Liver (tissue), 3 donors: ENCODE results near the gene LRFN5.

Experiments used
- FOXA1 ChIP-seq: IDR thresholded peaks from 2 replicates; pipeline ENCODE4 v1.6.1; 2016; ENCODE audit warnings: antibody characterized with exemption
- FOXA2 ChIP-seq: IDR thresholded peaks from 2 replicates; pipeline ENCODE4 v1.6.1; 2016; ENCODE audit warnings: antibody characterized with exemption
- HNF4A ChIP-seq, 2 donors: conservative IDR thresholded peaks; 2 replicates each; pipeline ENCODE4 v1.6.1; 2016; ENCODE audit warnings: antibody characterized with exemption in 2 of 2, mild to moderate bottlenecking in 2 of 2
- RAD21 ChIP-seq, 2 donors: IDR thresholded peaks; 2 replicates each; pipeline ENCODE4 v1.6.1; 2016; ENCODE audit warnings: antibody characterized with exemption in 2 of 2, mild to moderate bottlenecking in 2 of 2
- RXRA ChIP-seq, 2 donors: IDR thresholded peaks; 2 replicates each; pipeline ENCODE4 v1.6.1; 2017 to 2018; ENCODE audit warnings: antibody characterized with exemption in 2 of 2, mild to moderate bottlenecking in 1 of 2
- SP1 ChIP-seq: IDR thresholded peaks from 2 replicates; pipeline ENCODE4 v1.6.1; 2018; ENCODE audit warnings: antibody characterized with exemption, mild to moderate bottlenecking
- TAF1 ChIP-seq: conservative IDR thresholded peaks from 2 replicates; pipeline ENCODE4 v1.6.1; 2016; ENCODE audit warnings: antibody characterized with exemption, mild to moderate bottlenecking
- YY1 ChIP-seq: IDR thresholded peaks from 2 replicates; pipeline ENCODE4 v1.6.1; 2016; ENCODE audit warnings: antibody characterized with exemption, mild to moderate bottlenecking
- ZBTB33 ChIP-seq: IDR thresholded peaks from 2 replicates; pipeline ENCODE4 v1.6.1; 2016; ENCODE audit warnings: antibody characterized with exemption
- TF ChIP-seq, protein P1 (sequence below): IDR thresholded peaks from 2 replicates; pipeline ENCODE4 v1.6.1; 2016; ENCODE audit warnings: antibody characterized with exemption, mild to moderate bottlenecking
- TF ChIP-seq, protein P2 (sequence below): fragments of 150-350 bp; IDR thresholded peaks from 2 replicates; pipeline ENCODE4 v1.5.1; 2017; ENCODE audit warnings: improper control_type of control experiment, low read depth, low read length; ENCODE audit not compliant: missing input control
- TF ChIP-seq, protein P3 (sequence below): IDR thresholded peaks from 2 replicates; pipeline ENCODE4 v1.6.1; 2016; ENCODE audit warnings: antibody characterized with exemption
- TF ChIP-seq, protein P4 (sequence below): IDR thresholded peaks from 2 replicates; pipeline ENCODE4 v1.6.1; 2016; ENCODE audit warnings: antibody characterized with exemption
- donor health status: healthy.
- donor health status: healthy.

DNA sequence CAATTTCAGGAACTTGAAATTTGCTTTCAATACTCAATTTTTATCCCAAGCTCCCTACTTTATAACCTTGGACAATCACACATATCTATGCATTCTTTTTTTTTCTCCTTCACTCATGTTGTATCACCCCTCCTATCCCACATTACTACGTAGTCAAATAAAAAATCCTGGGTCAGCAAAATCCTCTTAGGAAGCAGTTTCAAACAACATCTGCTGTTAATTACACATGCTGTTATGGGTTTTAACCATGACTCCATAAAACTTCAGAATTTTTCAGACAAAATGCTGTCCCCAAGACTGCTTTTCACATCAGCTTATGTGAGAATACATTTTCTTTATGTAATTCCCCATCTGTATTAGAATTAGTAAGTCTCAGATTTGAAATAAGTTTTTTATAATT is 61.7 kb downstream of the LRFN5 start:
- TF ChIP-seq, protein P1, sequence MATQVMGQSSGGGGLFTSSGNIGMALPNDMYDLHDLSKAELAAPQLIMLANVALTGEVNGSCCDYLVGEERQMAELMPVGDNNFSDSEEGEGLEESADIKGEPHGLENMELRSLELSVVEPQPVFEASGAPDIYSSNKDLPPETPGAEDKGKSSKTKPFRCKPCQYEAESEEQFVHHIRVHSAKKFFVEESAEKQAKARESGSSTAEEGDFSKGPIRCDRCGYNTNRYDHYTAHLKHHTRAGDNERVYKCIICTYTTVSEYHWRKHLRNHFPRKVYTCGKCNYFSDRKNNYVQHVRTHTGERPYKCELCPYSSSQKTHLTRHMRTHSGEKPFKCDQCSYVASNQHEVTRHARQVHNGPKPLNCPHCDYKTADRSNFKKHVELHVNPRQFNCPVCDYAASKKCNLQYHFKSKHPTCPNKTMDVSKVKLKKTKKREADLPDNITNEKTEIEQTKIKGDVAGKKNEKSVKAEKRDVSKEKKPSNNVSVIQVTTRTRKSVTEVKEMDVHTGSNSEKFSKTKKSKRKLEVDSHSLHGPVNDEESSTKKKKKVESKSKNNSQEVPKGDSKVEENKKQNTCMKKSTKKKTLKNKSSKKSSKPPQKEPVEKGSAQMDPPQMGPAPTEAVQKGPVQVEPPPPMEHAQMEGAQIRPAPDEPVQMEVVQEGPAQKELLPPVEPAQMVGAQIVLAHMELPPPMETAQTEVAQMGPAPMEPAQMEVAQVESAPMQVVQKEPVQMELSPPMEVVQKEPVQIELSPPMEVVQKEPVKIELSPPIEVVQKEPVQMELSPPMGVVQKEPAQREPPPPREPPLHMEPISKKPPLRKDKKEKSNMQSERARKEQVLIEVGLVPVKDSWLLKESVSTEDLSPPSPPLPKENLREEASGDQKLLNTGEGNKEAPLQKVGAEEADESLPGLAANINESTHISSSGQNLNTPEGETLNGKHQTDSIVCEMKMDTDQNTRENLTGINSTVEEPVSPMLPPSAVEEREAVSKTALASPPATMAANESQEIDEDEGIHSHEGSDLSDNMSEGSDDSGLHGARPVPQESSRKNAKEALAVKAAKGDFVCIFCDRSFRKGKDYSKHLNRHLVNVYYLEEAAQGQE = no peak
- TF ChIP-seq FOXA1 (no peak), SP1 (no peak), ZBTB33 (no peak), RAD21 (IDR thresholded peaks at IDR 0.05) (no peak), HNF4A (conservative IDR thresholded peaks at IDR 0.05) (no peak), FOXA2 (no peak), TAF1 (no peak), YY1 (no peak), RXRA (IDR thresholded peaks at IDR 0.05) (no peak)
- TF ChIP-seq, protein P2, sequence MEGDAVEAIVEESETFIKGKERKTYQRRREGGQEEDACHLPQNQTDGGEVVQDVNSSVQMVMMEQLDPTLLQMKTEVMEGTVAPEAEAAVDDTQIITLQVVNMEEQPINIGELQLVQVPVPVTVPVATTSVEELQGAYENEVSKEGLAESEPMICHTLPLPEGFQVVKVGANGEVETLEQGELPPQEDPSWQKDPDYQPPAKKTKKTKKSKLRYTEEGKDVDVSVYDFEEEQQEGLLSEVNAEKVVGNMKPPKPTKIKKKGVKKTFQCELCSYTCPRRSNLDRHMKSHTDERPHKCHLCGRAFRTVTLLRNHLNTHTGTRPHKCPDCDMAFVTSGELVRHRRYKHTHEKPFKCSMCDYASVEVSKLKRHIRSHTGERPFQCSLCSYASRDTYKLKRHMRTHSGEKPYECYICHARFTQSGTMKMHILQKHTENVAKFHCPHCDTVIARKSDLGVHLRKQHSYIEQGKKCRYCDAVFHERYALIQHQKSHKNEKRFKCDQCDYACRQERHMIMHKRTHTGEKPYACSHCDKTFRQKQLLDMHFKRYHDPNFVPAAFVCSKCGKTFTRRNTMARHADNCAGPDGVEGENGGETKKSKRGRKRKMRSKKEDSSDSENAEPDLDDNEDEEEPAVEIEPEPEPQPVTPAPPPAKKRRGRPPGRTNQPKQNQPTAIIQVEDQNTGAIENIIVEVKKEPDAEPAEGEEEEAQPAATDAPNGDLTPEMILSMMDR = no peak
- TF ChIP-seq, protein P3, sequence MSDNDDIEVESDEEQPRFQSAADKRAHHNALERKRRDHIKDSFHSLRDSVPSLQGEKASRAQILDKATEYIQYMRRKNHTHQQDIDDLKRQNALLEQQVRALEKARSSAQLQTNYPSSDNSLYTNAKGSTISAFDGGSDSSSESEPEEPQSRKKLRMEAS = no peak
- TF ChIP-seq, protein P4, sequence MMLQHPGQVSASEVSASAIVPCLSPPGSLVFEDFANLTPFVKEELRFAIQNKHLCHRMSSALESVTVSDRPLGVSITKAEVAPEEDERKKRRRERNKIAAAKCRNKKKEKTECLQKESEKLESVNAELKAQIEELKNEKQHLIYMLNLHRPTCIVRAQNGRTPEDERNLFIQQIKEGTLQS = no peak
